NB4 (cell line): ENCODE measurements around the gene SH3BGRL2.
"Not testable (repeated sequence)": the region's sequence is repeated elsewhere in the genome, so short reads cannot be mapped to it uniquely, and the experiment has no call there.

Experiments
- DNase-seq: peaks from one replicate; pipeline ENCODE4 v3.0.0; 2010; ENCODE audit warnings: low read depth
- H3K4me3 ChIP-seq: one replicate; pipeline ENCODE4 v1.5.1; 2011; ENCODE audit warnings: mild to moderate bottlenecking, low read depth, low read length, moderate library complexity
- MYC ChIP-seq: IDR thresholded peaks from 2 replicates; pipeline ENCODE4 v1.6.1; 2011; ENCODE audit warnings: low read depth, low read length
- POLR2A ChIP-seq: IDR thresholded peaks from 2 replicates; pipeline ENCODE4 v1.6.1; 2011; ENCODE audit warnings: mild to moderate bottlenecking; ENCODE audit not compliant: insufficient read length; ENCODE audit errors: extremely low read depth
- TF ChIP-seq, protein P1 (sequence below): IDR thresholded peaks from one replicate; pipeline ENCODE4 v1.5.1; 2012; ENCODE audit warnings: low read depth, low read length
- TF ChIP-seq, protein P2 (sequence below): IDR thresholded peaks from 2 replicates; pipeline ENCODE4 v1.6.1; 2011; ENCODE audit warnings: low read depth, low read length

SH3BGRL2 gene

DNA sequence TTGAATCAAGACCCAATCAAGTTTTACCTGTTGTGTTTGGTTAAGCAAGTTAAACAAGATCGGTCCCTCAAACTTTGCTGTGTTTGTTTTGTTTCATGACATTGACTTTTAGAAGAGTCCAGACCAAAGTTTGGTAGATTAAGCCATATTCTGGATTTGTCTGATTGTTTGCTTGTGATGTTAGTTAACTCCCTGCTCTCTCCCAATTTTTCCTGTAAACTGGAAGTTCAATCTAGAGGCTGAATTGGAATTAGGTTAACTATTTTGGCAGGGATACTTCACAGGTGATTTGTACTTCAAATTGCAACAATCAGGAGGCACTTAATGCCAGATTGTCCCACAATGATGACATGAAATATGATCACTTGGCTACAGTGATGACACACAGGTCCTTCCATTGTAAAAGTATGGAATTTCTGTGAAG lies 13.6 kb upstream of the SH3BGRL2 start:
- no peak for DNase-seq
- no peak overlapping the region for H3K4me3 ChIP-seq
- no peak for TF ChIP-seq POLR2A
- TF ChIP-seq, protein P1, sequence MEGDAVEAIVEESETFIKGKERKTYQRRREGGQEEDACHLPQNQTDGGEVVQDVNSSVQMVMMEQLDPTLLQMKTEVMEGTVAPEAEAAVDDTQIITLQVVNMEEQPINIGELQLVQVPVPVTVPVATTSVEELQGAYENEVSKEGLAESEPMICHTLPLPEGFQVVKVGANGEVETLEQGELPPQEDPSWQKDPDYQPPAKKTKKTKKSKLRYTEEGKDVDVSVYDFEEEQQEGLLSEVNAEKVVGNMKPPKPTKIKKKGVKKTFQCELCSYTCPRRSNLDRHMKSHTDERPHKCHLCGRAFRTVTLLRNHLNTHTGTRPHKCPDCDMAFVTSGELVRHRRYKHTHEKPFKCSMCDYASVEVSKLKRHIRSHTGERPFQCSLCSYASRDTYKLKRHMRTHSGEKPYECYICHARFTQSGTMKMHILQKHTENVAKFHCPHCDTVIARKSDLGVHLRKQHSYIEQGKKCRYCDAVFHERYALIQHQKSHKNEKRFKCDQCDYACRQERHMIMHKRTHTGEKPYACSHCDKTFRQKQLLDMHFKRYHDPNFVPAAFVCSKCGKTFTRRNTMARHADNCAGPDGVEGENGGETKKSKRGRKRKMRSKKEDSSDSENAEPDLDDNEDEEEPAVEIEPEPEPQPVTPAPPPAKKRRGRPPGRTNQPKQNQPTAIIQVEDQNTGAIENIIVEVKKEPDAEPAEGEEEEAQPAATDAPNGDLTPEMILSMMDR = no peak
- TF ChIP-seq MYC = no peak
- TF ChIP-seq, protein P2, sequence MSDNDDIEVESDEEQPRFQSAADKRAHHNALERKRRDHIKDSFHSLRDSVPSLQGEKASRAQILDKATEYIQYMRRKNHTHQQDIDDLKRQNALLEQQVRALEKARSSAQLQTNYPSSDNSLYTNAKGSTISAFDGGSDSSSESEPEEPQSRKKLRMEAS = no peak

DNA sequence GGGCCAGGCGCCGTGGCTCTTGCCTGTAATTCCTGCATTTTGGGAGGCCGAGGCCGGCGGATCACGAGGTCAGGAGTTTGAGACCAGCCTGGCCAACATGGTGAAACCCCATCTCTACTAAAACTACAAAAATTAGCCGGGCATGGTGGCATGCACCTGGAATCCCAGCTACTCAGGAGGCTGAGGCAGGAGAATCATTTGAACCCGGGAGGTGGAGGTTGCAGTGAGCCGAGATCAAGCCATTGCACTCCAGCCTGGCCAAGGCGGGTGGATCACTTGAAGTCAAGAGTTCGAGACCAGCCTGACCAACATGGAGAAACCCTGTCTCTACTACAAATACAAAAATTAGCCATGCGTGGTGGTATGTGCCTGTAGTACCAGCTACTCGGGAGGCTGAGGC lies 12.7 kb upstream of the SH3BGRL2 start:
- H3K4me3 ChIP-seq, DNase-seq: not testable (repeated sequence)

DNA sequence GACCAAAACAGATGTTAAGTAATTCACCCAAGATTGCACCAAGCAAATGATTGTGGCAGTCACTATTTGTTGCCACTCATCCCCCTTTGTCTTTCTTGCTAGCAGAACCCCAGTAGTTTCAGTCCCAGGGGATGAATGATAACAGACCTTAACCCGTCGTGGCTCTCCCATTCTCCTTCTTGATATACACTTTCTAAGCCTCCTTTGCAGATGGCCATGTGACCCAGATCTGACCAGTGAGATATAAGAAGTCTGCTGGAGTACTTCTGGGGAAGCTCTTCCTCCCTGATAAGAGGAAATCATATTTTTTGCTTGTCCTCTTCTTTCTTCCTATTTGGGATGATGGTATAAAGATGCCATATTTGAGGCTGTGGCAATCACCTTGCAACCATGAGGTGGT lies 9.6 kb upstream of the SH3BGRL2 start:
- no peak overlapping the region for H3K4me3 ChIP-seq
- TF ChIP-seq, protein P2 = no peak
- TF ChIP-seq, protein P1 = no peak
- no peak for TF ChIP-seq MYC
- TF ChIP-seq POLR2A = no peak
- no peak for DNase-seq

DNA sequence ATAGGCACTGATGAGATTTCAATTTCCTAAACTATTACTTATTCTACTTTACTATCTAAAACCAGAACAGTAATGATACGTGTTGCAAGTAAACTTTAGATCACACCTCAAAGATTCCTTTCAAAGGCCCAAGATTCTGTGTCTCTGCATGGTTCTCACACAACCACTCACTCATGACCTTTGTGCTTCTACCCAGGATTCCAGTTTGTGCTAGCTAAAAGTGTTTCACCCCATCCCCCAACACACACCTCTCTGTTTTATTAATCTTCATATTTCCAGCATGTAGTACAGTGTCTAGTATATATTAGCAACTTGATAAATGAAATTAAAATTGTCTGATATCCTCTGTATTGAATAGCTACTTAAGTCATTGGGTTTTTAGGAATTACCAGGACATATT lies 8.8 kb upstream of the SH3BGRL2 start:
- no peak overlapping the region for H3K4me3 ChIP-seq
- no peak for DNase-seq
- TF ChIP-seq, protein P1 = no peak
- TF ChIP-seq, protein P2 = no peak
- TF ChIP-seq MYC (no peak), POLR2A (no peak)

DNA sequence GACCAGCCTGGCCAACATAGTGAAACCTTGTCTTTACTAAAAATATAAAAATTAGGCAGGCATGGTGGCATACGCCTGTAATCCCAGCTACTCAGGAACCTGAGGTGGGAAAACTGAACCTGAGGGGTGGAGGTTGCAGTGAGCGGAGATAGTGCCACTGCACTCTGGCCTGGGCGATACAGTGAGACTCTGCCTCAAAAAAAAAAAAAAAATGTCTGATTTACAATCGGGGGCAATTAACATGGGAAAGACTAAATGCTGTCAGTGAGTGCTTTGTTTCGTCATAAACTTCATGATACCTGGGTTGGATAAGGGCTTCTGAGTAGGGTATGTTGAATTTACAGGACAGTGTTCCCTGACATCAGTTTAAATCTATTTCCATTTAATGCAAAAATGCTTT lies 8.0 kb upstream of the SH3BGRL2 start:
- no peak for TF ChIP-seq MYC
- TF ChIP-seq, protein P2 = no peak
- TF ChIP-seq, protein P1 = no peak
- TF ChIP-seq POLR2A = no peak
- no peak for DNase-seq
- H3K4me3 ChIP-seq = no peak overlapping the region

DNA sequence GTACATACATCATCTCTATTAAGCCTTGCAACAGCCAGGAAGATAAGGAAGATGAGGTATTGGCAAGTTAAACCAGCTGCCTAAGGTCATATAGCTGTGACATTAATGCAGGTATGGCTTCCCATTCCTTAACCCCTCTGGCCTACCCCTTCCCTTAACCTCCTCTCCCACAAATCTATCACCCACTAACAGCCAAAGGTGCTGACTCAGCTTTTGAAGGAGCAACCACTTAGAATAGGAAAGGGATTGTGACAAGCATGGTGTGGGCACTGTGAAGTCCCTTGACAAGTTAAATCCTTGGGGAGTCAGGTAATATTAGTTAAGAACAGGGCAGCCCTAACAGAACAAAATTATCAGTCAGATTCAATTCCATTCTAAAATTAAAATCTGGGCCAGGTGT lies 5.4 kb upstream of the SH3BGRL2 start:
- no peak overlapping the region for H3K4me3 ChIP-seq
- TF ChIP-seq, protein P1 = no peak
- no peak for TF ChIP-seq POLR2A
- TF ChIP-seq, protein P2 = no peak
- TF ChIP-seq MYC = no peak
- DNase-seq = no peak
